ENCODE data around the gene ITGB1BP1.
A peak's percentile ranks its signal among the peaks of the same experiment; 100 is the strongest.

Gene ITGB1BP1

DNA sequence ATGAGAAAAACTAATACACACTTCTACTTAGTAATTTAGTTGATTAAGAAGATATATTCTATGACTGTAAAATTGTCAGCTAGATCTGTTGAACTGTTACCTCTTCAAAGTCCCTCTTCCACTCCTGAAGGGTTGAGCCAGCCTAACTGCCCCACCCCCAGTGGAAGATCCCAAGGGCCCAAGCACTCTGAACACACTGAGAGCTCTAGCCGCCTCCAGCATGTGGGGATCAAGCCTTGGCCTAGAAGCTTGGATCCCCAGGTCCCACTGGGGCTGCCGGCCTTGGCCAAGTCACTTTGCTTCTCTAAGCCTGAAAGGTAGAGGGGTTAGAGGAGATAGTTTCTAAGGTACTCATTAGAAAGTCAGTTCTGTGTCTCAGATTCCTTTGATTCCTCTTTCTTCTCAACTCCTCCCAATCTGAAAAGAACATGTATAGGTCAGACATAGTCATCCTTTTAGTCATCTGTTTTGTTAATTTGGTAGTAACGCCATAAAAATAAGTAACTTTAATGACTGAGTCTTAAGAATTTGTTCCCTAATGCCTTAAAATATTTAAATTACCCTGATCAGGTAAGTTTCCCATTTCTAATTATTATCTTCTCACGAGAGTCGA is 5.7 kb upstream of the ITGB1BP1 start:
- H3K4me3 ChIP-seq (replicated peaks; ENCODE audit: insufficient read depth, low read length): no peak overlapping the region
- H3K27me3 ChIP-seq (ENCODE audit: insufficient read depth, poor library complexity, severe bottlenecking): no peaks in the 10 kb centered on the region
- no peak for DNase-seq (ENCODE audit: low read depth in 1 of 2, low spot score in 1 of 2)
- TF ChIP-seq GABPA (IDR thresholded peaks at IDR 0.05; ENCODE audit: low read depth) (no peak), POLR2AphosphoS5 (IDR thresholded peaks at IDR 0.05; ENCODE audit: low read depth) (no peak), SPI1 (IDR thresholded peaks at IDR 0.05; ENCODE audit: borderline replicate concordance, low read depth) (no peak)
- TF ChIP-seq, protein P1, sequence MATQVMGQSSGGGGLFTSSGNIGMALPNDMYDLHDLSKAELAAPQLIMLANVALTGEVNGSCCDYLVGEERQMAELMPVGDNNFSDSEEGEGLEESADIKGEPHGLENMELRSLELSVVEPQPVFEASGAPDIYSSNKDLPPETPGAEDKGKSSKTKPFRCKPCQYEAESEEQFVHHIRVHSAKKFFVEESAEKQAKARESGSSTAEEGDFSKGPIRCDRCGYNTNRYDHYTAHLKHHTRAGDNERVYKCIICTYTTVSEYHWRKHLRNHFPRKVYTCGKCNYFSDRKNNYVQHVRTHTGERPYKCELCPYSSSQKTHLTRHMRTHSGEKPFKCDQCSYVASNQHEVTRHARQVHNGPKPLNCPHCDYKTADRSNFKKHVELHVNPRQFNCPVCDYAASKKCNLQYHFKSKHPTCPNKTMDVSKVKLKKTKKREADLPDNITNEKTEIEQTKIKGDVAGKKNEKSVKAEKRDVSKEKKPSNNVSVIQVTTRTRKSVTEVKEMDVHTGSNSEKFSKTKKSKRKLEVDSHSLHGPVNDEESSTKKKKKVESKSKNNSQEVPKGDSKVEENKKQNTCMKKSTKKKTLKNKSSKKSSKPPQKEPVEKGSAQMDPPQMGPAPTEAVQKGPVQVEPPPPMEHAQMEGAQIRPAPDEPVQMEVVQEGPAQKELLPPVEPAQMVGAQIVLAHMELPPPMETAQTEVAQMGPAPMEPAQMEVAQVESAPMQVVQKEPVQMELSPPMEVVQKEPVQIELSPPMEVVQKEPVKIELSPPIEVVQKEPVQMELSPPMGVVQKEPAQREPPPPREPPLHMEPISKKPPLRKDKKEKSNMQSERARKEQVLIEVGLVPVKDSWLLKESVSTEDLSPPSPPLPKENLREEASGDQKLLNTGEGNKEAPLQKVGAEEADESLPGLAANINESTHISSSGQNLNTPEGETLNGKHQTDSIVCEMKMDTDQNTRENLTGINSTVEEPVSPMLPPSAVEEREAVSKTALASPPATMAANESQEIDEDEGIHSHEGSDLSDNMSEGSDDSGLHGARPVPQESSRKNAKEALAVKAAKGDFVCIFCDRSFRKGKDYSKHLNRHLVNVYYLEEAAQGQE (IDR thresholded peaks at IDR 0.05; ENCODE audit: insufficient replicate concordance, low read depth): no peak
- TF ChIP-seq, protein P2, sequence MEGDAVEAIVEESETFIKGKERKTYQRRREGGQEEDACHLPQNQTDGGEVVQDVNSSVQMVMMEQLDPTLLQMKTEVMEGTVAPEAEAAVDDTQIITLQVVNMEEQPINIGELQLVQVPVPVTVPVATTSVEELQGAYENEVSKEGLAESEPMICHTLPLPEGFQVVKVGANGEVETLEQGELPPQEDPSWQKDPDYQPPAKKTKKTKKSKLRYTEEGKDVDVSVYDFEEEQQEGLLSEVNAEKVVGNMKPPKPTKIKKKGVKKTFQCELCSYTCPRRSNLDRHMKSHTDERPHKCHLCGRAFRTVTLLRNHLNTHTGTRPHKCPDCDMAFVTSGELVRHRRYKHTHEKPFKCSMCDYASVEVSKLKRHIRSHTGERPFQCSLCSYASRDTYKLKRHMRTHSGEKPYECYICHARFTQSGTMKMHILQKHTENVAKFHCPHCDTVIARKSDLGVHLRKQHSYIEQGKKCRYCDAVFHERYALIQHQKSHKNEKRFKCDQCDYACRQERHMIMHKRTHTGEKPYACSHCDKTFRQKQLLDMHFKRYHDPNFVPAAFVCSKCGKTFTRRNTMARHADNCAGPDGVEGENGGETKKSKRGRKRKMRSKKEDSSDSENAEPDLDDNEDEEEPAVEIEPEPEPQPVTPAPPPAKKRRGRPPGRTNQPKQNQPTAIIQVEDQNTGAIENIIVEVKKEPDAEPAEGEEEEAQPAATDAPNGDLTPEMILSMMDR (IDR thresholded peaks at IDR 0.05; ENCODE audit: insufficient read depth, low read length): no peak
- H3K27ac ChIP-seq (replicated peaks): no peak overlapping the region

DNA sequence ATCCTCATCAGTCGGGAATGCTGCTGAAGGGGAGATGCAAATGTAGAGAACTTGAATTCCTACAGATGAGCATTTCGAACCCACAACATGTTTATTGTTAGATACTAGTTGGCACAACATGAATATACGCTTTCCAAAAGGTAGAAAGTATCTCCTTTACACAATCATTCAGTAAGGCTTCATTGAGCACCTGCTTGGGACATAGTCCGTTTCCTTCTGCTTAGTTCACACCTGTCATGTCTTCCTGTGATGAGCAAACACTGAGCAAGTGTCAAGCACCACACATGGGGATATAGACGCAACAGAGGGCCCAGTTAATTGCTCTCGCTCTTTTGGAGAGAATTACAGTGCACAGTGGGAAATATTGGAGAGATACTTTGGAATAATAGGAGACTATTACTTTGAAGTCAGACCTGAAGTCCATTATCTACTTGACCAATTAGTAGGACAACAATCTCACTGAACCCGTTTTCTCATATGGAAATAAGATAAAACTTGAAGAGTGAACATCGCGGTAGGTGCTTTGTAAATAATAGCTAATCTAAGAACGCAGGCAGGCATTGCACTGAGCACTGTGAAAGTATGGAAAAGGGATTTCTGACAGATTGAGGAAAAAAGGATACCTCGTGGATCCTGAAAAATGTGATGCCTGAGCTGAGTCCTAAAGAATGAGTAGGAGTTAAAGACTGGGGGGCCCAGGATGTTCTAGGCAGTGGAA is 1.3 kb upstream of the ITGB1BP1 start:
- H3K27ac ChIP-seq (replicated peaks): peak overlapping the region; percentile 95
- no peak for DNase-seq (ENCODE audit: low read depth in 1 of 2, low spot score in 1 of 2)
- no peak for TF ChIP-seq POLR2AphosphoS5 (IDR thresholded peaks at IDR 0.05; ENCODE audit: low read depth)
- TF ChIP-seq, protein P2 (IDR thresholded peaks at IDR 0.05; ENCODE audit: insufficient read depth, low read length): no peak
- TF ChIP-seq, protein P1 (IDR thresholded peaks at IDR 0.05; ENCODE audit: insufficient replicate concordance, low read depth): no peak
- no peak for TF ChIP-seq SPI1 (IDR thresholded peaks at IDR 0.05; ENCODE audit: borderline replicate concordance, low read depth)
- TF ChIP-seq GABPA (IDR thresholded peaks at IDR 0.05; ENCODE audit: low read depth): no peak
- peak overlapping the region; percentile 87 for H3K4me3 ChIP-seq (replicated peaks; ENCODE audit: insufficient read depth, low read length)
- no peaks in the 10 kb centered on the region for H3K27me3 ChIP-seq (ENCODE audit: insufficient read depth, poor library complexity, severe bottlenecking)

DNA sequence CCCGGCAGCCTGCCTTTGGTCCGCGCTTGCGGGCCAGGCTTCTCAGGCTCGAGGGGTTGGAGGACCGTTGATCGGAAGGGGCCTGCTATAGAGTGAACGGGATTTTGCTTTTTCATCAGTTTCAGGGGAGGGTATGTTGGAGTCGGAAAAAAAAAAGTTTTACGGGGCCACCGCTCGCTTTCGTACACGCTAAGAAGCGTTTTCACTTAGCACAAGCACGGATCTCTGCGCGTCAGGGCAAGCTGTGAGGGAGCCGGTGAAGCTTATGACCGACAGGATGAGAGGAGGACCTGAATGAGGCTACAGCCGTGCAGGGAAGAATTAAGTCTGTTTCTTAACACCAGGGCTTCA is 569 bp upstream of the ITGB1BP1 start:
- TF ChIP-seq, protein P1 (IDR thresholded peaks at IDR 0.05; ENCODE audit: insufficient replicate concordance, low read depth): peak; percentile 26
- TF ChIP-seq POLR2AphosphoS5 (IDR thresholded peaks at IDR 0.05; ENCODE audit: low read depth): no peak; the same call in 1 of the 2 replicates
- no peaks in the 10 kb centered on the region for H3K27me3 ChIP-seq (ENCODE audit: insufficient read depth, poor library complexity, severe bottlenecking)
- peak in 1 of 2 experiments; percentile 9 for DNase-seq (ENCODE audit: low read depth in 1 of 2, low spot score in 1 of 2)
- H3K27ac ChIP-seq (replicated peaks): peak overlapping the region; percentile 95
- peak overlapping the region; percentile 87 for H3K4me3 ChIP-seq (replicated peaks; ENCODE audit: insufficient read depth, low read length)

Measured in HL-60 (cell line).